VCaP (cell line): Measurements from ENCODE around the gene ARHGAP21.

Experiments used
- H3K27ac ChIP-seq: fragments of 450-650 bp; 2 replicates; pipeline ENCODE4 v1.5.1; 2017
- CTCF ChIP-seq: fragments of 450-650 bp; conservative IDR thresholded peaks from 2 replicates; pipeline ENCODE4 v1.5.1; 2017; ENCODE audit warnings: mild to moderate bottlenecking, moderate library complexity

The ARHGAP21 gene

DNA sequence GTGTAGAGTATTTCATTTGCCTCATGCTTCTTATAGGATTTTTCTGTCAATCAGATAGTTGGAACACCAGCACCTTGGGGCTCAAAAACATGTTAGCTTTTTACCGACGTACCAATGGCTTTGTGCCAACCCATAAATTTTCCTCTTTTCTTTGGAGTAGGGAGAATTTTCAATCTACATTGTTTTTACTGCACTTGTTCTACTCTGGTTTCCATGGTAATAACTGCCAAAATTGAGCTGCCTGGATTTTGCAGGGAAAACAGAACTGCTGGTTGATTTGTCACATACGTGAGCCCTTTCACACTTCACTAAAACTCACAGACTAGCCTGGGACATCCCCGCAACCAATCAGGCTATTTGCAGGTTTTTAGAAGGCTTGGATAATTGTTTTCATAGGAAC is 189.7 kb downstream of the ARHGAP21 start:
- no peak for TF ChIP-seq CTCF

More for the DNA sequence above, 189.7 kb downstream of the ARHGAP21 start:
- no peak overlapping the region for H3K27ac ChIP-seq
